CD8-positive, alpha-beta memory T cell (primary cell): ENCODE data around the gene BET1. TPM values are rescaled to one million over a fixed set of nuclear protein-coding genes. Genes with fewer than 3 reads are reported as not detected.

Experiments used
- CTCF ChIA-PET: fragments of 350-600 bp; sonication (Branson Sonifier 250); formaldehyde crosslinking; loops from one replicate; lab custom pipeline; 2021; ENCODE audit warnings: antibody characterized with exemption; lab: Charles Lee
- POLR2A ChIA-PET: fragments of 350-600 bp; sonication (Branson Sonifier 250); formaldehyde crosslinking; loops from one replicate; lab custom pipeline; 2021; ENCODE audit warnings: antibody characterized with exemption; lab: Charles Lee
- DNase-seq, 5 donors: peaks; one replicate each; pipeline versions ENCODE4 v3.0.0 to v3.0.0-alpha.2; 2020 to 2022; ENCODE audit warnings: mixed read lengths in 1 of 5
- H3K27ac ChIP-seq: one replicate; pipeline ENCODE4 v1.7.0; 2013; ENCODE audit warnings: low read depth, mild to moderate bottlenecking, low read length, moderate library complexity
- H3K27me3 ChIP-seq: 2 replicates; pipeline ENCODE4 v1.7.0; 2013; ENCODE audit warnings: low read length, mild to moderate bottlenecking; ENCODE audit not compliant: insufficient read depth, poor library complexity, severe bottlenecking
- H3K36me3 ChIP-seq: 2 replicates; pipeline ENCODE4 v1.7.0; 2013; ENCODE audit warnings: mild to moderate bottlenecking, low read length, moderate library complexity; ENCODE audit not compliant: insufficient read depth
- H3K4me1 ChIP-seq: 2 replicates; pipeline ENCODE4 v1.7.0; 2013; ENCODE audit warnings: mild to moderate bottlenecking, low read length, moderate library complexity; ENCODE audit not compliant: insufficient read depth
- H3K4me3 ChIP-seq: 2 replicates; pipeline ENCODE4 v1.7.0; 2013; ENCODE audit warnings: mild to moderate bottlenecking, low read length
- H3K9me3 ChIP-seq: 2 replicates; pipeline ENCODE4 v1.7.0; 2013; ENCODE audit warnings: mild to moderate bottlenecking, low read length
- H3K27ac Mint-ChIP-seq, 8 donors: one replicate each; pipeline ENCODE4 v1.8.0; 2020 to 2021; ENCODE audit warnings: mixed read lengths in 8 of 8, mild to moderate bottlenecking in 6 of 8, inconsistent platforms in 3 of 8, moderate library complexity in 3 of 8
- H3K27me3 Mint-ChIP-seq, 2 donors: one replicate each; pipeline ENCODE4 v1.8.0; 2020 to 2021; ENCODE audit warnings: mixed read lengths in 2 of 2, mild to moderate bottlenecking in 1 of 2, moderate library complexity in 1 of 2
- H3K36me3 Mint-ChIP-seq, 3 donors: one replicate each; pipeline ENCODE4 v1.8.0; 2020 to 2021; ENCODE audit warnings: mixed read lengths in 3 of 3, inconsistent platforms in 1 of 3, mild to moderate bottlenecking in 1 of 3
- H3K4me1 Mint-ChIP-seq, 3 donors: one replicate each; pipeline ENCODE4 v1.8.0; 2020 to 2021; ENCODE audit warnings: mixed read lengths in 3 of 3, inconsistent platforms in 1 of 3, mild to moderate bottlenecking in 1 of 3
- H3K4me3 Mint-ChIP-seq, 7 donors: one replicate each; pipeline ENCODE4 v1.8.0; 2020 to 2021; ENCODE audit warnings: mixed read lengths in 7 of 7, mild to moderate bottlenecking in 6 of 7, moderate library complexity in 4 of 7, inconsistent platforms in 2 of 7
- H3K9me3 Mint-ChIP-seq, 5 donors: one replicate each; pipeline ENCODE4 v1.8.0; 2020 to 2022; ENCODE audit warnings: mixed read lengths in 5 of 5, mild to moderate bottlenecking in 3 of 5, moderate library complexity in 2 of 5, inconsistent platforms in 1 of 5
- polyA plus RNA-seq: library from polyadenylated mRNA; unstranded; fragments of 300-500 nt; fragmentation: Illumina TruSeq; gene quantifications from one replicate; pipeline ENCODE4 v1.2.3, GENCODE V29; 2021
- total RNA-seq, 2 experiments: library from RNA; stranded (reverse); gene quantifications; one replicate each; pipeline ENCODE4 v1.2.3, GENCODE V29; 2021

Gene BET1
- total and polyA plus RNA-seq, 3 experiments from 2014 or later, result 17.8 to 22.6 (median 19.9) TPM

DNA sequence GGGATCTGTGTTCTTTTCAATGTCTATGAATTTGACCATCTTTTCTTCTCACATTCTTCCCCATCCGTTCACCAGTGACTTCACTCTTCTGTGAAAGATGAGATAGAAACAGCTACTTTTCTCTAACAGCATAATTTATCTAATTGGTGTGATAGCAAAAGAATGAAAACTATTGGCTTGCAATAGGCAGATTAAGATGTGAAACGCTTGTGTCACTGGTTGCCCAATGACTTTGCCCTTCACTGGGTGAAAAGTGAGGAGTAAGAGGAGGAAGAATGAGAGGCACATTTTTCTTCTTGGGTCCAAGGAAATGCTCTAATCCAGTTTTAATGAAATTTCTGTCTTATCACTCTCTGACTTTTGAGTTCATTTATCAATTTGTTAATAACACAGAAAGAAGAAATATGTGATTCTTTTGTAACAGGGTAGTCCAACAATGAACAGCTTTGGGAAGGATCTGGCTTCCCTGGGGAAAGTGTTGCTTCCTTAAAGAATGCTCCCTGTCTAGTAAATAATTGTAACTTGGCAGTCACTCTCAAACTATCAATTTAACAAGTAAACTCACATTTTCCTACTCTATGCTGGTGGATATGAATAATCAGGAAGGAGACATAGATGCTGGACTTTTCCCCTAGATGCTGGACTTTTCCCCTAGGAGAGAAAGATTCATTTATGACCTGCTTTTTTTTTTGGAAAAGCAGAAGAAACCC, 35.1 kb downstream of the BET1 start:
- peak overlapping the region in 1 of 8 donors; percentile 28 for H3K27ac Mint-ChIP-seq
- H3K27me3 ChIP-seq, result no peaks in the 10 kb centered on the region
- H3K36me3 ChIP-seq, result no peaks in the 10 kb centered on the region
- H3K4me3 Mint-ChIP-seq, result no peak overlapping the region
- H3K4me3 ChIP-seq, result no peak overlapping the region
- no peaks in the 10 kb centered on the region for H3K4me1 Mint-ChIP-seq
- no peaks in the 10 kb centered on the region for H3K9me3 Mint-ChIP-seq
- H3K4me1 ChIP-seq, result no peaks in the 10 kb centered on the region
- no peaks in the 10 kb centered on the region for H3K9me3 ChIP-seq
- H3K27me3 Mint-ChIP-seq, result peaks cover 0 to 1% of the 10 kb centered on the region in 2 donors
- ChIA-PET POLR2A (no interaction called here), CTCF (no interaction called here)
- H3K36me3 Mint-ChIP-seq, result peaks cover 2 to 5% (median 2%) of the 10 kb centered on the region in 3 donors
- no peak for DNase-seq
- H3K27ac ChIP-seq, result no peak overlapping the region

DNA sequence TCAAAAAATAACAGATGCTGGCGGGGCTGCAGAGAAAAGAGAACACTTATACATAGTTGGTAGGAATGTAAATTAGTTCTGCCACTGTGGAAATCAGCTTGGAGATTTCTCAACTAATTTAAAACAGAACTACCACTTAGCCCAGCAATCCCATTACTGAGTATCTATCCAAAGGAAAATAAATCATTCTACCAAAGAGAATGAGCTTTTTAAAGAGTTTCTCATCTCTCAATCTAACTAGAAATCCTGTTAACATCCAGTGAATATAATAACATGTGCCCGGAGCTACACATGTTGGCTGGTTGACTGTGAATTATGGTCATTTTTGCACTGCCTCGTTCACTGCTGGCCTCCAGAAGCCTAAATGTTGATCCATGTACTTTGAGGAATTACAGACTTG, 39.3 kb downstream of the BET1 start:
- Histone ChIP-seq H3K27ac (no peak overlapping the region), H3K27me3 (no peaks in the 10 kb centered on the region), H3K9me3 (no peaks in the 10 kb centered on the region), H3K4me1 (no peaks in the 10 kb centered on the region), H3K36me3 (no peaks in the 10 kb centered on the region), H3K4me3 (no peak overlapping the region)
- Mint-ChIP-seq H3K9me3 (no peaks in the 10 kb centered on the region), H3K4me1 (no peaks in the 10 kb centered on the region), H3K27me3 (peaks cover 0 to 1% of the 10 kb centered on the region in 2 donors), H3K4me3 (no peak overlapping the region), H3K36me3 (peaks cover 2 to 5% (median 4%) of the 10 kb centered on the region in 3 donors), H3K27ac (no peak overlapping the region)
- ChIA-PET CTCF (no interaction called here), POLR2A (no interaction called here)
- no peak for DNase-seq

DNA sequence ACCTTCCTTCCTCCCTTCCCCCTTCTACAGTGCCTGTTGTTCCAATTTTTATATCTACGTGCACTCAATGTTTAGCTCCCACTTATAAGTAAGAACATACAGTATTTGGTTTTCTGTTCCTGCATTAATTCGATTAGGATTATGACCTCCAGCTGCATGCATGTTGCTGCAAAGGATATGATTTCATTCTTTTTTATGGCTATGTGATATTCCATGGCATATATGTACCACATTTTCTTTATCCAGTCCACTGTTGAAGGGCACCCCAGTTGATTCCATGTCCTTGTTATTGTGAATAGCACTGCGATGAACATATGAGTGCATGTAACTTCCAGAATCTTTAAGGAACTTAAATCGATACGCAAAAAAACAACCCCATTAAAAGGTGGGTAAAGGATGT, 39.9 kb downstream of the BET1 start:
- Histone ChIP-seq H3K9me3 (no peaks in the 10 kb centered on the region), H3K4me1 (no peaks in the 10 kb centered on the region), H3K27ac (no peak overlapping the region), H3K4me3 (no peak overlapping the region), H3K27me3 (no peaks in the 10 kb centered on the region), H3K36me3 (no peaks in the 10 kb centered on the region)
- Mint-ChIP-seq H3K4me1 (no peaks in the 10 kb centered on the region), H3K27ac (no peak overlapping the region), H3K4me3 (no peak overlapping the region), H3K9me3 (no peaks in the 10 kb centered on the region), H3K27me3 (peaks cover 0 to 1% of the 10 kb centered on the region in 2 donors), H3K36me3 (peaks cover 2 to 5% (median 4%) of the 10 kb centered on the region in 3 donors)
- ChIA-PET POLR2A (no interaction called here), CTCF (no interaction called here)
- no peak for DNase-seq

DNA sequence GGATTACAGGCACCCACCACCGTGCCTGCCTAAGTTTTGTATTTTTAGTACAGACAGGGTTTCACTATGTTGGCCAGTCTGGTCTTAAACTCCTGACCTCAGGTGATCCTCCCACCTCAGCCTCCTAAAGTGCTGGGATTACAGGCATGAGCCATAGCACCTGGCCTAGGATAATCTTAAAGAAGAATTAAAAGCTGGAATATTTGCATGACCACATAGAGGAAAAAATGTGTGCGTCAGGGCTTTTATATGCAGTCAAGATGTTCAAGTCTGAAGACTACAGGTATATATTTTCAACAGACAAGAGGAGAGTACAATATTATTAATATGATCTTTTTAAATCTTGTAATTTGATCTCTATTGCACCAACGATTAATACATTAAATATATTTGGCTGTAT, 43.2 kb downstream of the BET1 start:
- Histone ChIP-seq H3K27me3 (no peaks in the 10 kb centered on the region), H3K4me3 (no peak overlapping the region), H3K4me1 (no peaks in the 10 kb centered on the region), H3K27ac (no peak overlapping the region), H3K36me3 (no peaks in the 10 kb centered on the region), H3K9me3 (no peaks in the 10 kb centered on the region)
- DNase-seq, result no peak
- CTCF ChIA-PET, result no interaction called here
- Mint-ChIP-seq H3K4me1 (no peaks in the 10 kb centered on the region), H3K27me3 (peaks cover 0 to 3% of the 10 kb centered on the region in 2 donors), H3K36me3 (peaks cover 2 to 7% (median 5%) of the 10 kb centered on the region in 3 donors), H3K9me3 (no peaks in the 10 kb centered on the region), H3K4me3 (no peak overlapping the region), H3K27ac (no peak overlapping the region)
- POLR2A ChIA-PET, result no interaction called here

DNA sequence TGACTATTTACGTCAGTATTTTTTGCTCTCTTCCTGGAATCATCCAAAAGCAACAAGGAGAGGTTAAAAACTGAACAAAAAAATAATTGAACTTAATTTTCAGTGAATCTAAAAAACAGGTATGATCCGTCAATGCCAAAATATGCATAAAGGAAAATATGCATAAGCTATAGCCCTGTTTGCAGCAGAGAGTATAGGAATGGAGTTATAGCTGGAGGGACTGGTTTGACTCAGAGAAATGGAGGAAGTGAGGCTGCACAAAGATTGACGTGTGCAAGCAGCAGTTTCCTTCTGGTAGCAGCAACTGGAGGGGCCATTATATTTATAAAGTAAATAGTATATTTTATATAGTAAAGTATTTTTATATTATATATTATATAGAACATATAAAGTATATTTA, 45.5 kb downstream of the BET1 start:
- DNase-seq, result no peak
- Mint-ChIP-seq H3K27me3 (peaks cover 0 to 3% of the 10 kb centered on the region in 2 donors), H3K27ac (no peak overlapping the region), H3K4me3 (no peak overlapping the region), H3K4me1 (no peaks in the 10 kb centered on the region), H3K9me3 (no peaks in the 10 kb centered on the region), H3K36me3 (peaks cover 0 to 7% (median 0%) of the 10 kb centered on the region in 3 donors)
- no peak overlapping the region for H3K4me3 ChIP-seq
- CTCF ChIA-PET, result no interaction called here
- H3K36me3 ChIP-seq, result no peaks in the 10 kb centered on the region
- no peaks in the 10 kb centered on the region for H3K4me1 ChIP-seq
- POLR2A ChIA-PET, result no interaction called here
- no peaks in the 10 kb centered on the region for H3K9me3 ChIP-seq
- H3K27ac ChIP-seq, result no peak overlapping the region
- H3K27me3 ChIP-seq, result no peaks in the 10 kb centered on the region

DNA sequence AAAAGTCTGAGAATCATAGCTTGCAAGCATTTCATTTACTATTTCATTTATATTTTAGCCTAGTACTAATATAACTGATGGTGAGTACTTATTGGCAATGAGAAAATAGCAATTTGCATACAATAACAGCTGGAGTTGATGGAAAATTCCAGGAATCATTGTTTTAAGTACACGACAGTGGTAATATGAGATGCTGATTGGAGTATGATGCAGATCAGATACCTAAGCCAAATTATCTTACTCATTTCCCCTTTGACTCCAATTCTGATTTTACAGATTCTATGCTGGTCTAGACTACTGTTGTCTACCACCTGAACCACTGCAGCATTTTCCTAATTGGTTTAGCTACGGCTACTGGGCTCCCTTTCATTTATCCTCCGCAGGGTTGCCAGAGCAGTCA, 45.9 kb downstream of the BET1 start:
- Histone ChIP-seq H3K9me3 (no peaks in the 10 kb centered on the region), H3K4me1 (no peaks in the 10 kb centered on the region), H3K27ac (no peak overlapping the region), H3K36me3 (no peaks in the 10 kb centered on the region), H3K4me3 (no peak overlapping the region), H3K27me3 (no peaks in the 10 kb centered on the region)
- Mint-ChIP-seq H3K27me3 (peaks cover 0 to 3% of the 10 kb centered on the region in 2 donors), H3K36me3 (peaks cover 0 to 5% (median 0%) of the 10 kb centered on the region in 3 donors), H3K9me3 (no peaks in the 10 kb centered on the region), H3K27ac (no peak overlapping the region), H3K4me3 (no peak overlapping the region), H3K4me1 (no peaks in the 10 kb centered on the region)
- DNase-seq, result no peak
- POLR2A ChIA-PET, result no interaction called here
- CTCF ChIA-PET, result no interaction called here

DNA sequence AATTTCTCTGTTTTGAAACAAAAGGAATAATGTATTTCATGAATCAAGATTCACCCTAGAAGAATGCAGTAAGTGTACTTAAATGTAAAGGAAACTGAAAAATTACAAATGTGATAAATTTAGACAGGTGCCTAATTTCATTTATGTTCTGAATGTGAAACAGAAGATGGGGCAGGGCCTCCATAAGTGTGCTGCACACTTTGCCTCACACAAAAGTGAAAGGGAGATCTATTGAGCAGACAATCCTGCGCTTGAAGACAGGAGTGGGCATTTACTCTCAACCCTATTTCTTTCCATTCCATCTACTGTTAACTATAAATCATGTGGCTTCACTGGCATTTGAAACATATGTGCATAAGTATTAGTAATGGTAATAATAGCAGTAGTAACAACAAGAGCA, 46.4 kb downstream of the BET1 start:
- Mint-ChIP-seq H3K9me3 (no peaks in the 10 kb centered on the region), H3K27me3 (peaks cover 0 to 3% of the 10 kb centered on the region in 2 donors), H3K36me3 (peaks cover 0 to 5% (median 0%) of the 10 kb centered on the region in 3 donors), H3K27ac (no peak overlapping the region), H3K4me1 (no peaks in the 10 kb centered on the region), H3K4me3 (no peak overlapping the region)
- H3K27me3 ChIP-seq, result no peaks in the 10 kb centered on the region
- no peaks in the 10 kb centered on the region for H3K36me3 ChIP-seq
- no peak overlapping the region for H3K4me3 ChIP-seq
- DNase-seq, result no peak
- H3K27ac ChIP-seq, result no peak overlapping the region
- ChIA-PET CTCF (no interaction called here), POLR2A (no interaction called here)
- H3K4me1 ChIP-seq, result no peaks in the 10 kb centered on the region
- H3K9me3 ChIP-seq, result no peaks in the 10 kb centered on the region

DNA sequence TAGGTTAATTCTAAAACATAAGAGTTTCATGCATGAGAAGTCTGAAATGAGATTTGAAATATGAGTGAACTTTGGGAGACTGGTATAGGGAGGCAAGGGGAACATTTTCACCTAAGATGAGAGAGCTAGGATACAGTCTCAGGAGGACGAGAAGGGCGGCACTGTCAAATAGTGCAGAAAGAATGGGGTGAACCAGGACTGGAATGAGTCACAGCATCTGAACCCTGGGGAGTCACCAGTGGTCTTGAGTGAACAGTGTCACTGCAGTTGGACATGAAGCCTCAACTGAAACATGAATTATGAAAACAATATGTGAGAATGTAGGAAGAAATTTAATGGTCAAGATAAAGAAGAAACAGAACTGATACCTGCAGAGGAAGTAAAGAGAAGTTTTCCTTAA, 48.9 kb downstream of the BET1 start:
- no peaks in the 10 kb centered on the region for H3K9me3 ChIP-seq
- H3K36me3 Mint-ChIP-seq, result peaks cover 0 to 5% (median 0%) of the 10 kb centered on the region in 3 donors
- no peaks in the 10 kb centered on the region for H3K36me3 ChIP-seq
- peaks cover 0 to 3% of the 10 kb centered on the region in 2 donors for H3K27me3 Mint-ChIP-seq
- no peak for DNase-seq
- no peak overlapping the region for H3K4me3 Mint-ChIP-seq
- H3K9me3 Mint-ChIP-seq, result no peaks in the 10 kb centered on the region
- no peaks in the 10 kb centered on the region for H3K4me1 Mint-ChIP-seq
- ChIA-PET POLR2A (no interaction called here), CTCF (no interaction called here)
- no peak overlapping the region for H3K27ac ChIP-seq
- no peaks in the 10 kb centered on the region for H3K4me1 ChIP-seq
- no peaks in the 10 kb centered on the region for H3K27me3 ChIP-seq
- H3K4me3 ChIP-seq, result no peak overlapping the region
- no peak overlapping the region for H3K27ac Mint-ChIP-seq
